Measurements from ENCODE around the gene EID2B. TPM values are rescaled to one million over a fixed set of nuclear protein-coding genes. Genes with fewer than 3 reads are reported as not detected.

EID2B gene
- total RNA-seq, 4 donors from 2014 or later = 0.80 to 2.4 (median 1.2) TPM

GRCh38 chr19:39558624-39559117 is 26.0 kb upstream of the EID2B start:
- H3K4me3 ChIP-seq = no peak overlapping the region
- no peak for DNase-seq (ENCODE audit: low spot score in 2 of 2)
- TF ChIP-seq CTCF (IDR thresholded peaks at IDR 0.05) = no peak
- no peak for TF ChIP-seq EP300 (IDR thresholded peaks at IDR 0.05)
- no peak overlapping the region for H3K27ac ChIP-seq
- no peaks in the 10 kb centered on the region for H3K9me3 ChIP-seq
- 61% methylated on average over 6 of the region's 6 CpGs for WGBS
- H3K36me3 ChIP-seq = no peaks in the 10 kb centered on the region
- H3K4me1 ChIP-seq = no peaks in the 10 kb centered on the region
- no peaks in the 10 kb centered on the region for H3K27me3 ChIP-seq

- no peaks in the 10 kb centered on the region for H3K9me3 ChIP-seq
- no peak for TF ChIP-seq POLR2AphosphoS5 (IDR thresholded peaks at IDR 0.05)
- no peak for TF ChIP-seq CTCF (IDR thresholded peaks at IDR 0.05)
- TF ChIP-seq POLR2A (IDR thresholded peaks at IDR 0.05) = no peak
- TF ChIP-seq EP300 (IDR thresholded peaks at IDR 0.05) = no peak
- H3K27me3 ChIP-seq = no peaks in the 10 kb centered on the region
- H3K36me3 ChIP-seq = no peaks in the 10 kb centered on the region
- no peak for DNase-seq (ENCODE audit: low spot score in 2 of 2)
- WGBS = 58% methylated on average over 5 of the region's 5 CpGs
- no peak overlapping the region for H3K4me3 ChIP-seq
- no peak overlapping the region for H3K27ac ChIP-seq
- no peaks in the 10 kb centered on the region for H3K4me1 ChIP-seq
Observed at GRCh38 chr19:39557811-39558623, 25.4 kb upstream of the EID2B start.

- Histone ChIP-seq H3K4me3 (no peak overlapping the region), H3K27me3 (no peaks in the 10 kb centered on the region), H3K27ac (no peak overlapping the region), H3K9me3 (no peaks in the 10 kb centered on the region), H3K4me1 (no peaks in the 10 kb centered on the region), H3K36me3 (no peaks in the 10 kb centered on the region)
- DNase-seq (ENCODE audit: low spot score in 2 of 2) = no peak
- WGBS = 33% methylated on average over 1 of the region's 1 CpG
- TF ChIP-seq EP300 (IDR thresholded peaks at IDR 0.05) (no peak), POLR2AphosphoS5 (IDR thresholded peaks at IDR 0.05) (no peak), POLR2A (IDR thresholded peaks at IDR 0.05) (no peak), CTCF (IDR thresholded peaks at IDR 0.05) (no peak)
Observed at GRCh38 chr19:39555883-39556282, 23.2 kb upstream of the EID2B start.

- 73% methylated on average over 4 of the region's 4 CpGs for WGBS
- no peak for DNase-seq (ENCODE audit: low spot score in 2 of 2)
Observed at GRCh38 chr19:39554701-39555311, 22.2 kb upstream of the EID2B start.

More at GRCh38 chr19:39554701-39555311, 22.2 kb upstream of the EID2B start:
- no peak for TF ChIP-seq CTCF (IDR thresholded peaks at IDR 0.05)
- no peak for TF ChIP-seq POLR2A (IDR thresholded peaks at IDR 0.05)
- TF ChIP-seq POLR2AphosphoS5 (IDR thresholded peaks at IDR 0.05) = no peak
- no peak for TF ChIP-seq EP300 (IDR thresholded peaks at IDR 0.05)
- Histone ChIP-seq H3K4me3 (no peak overlapping the region), H3K4me1 (no peaks in the 10 kb centered on the region), H3K36me3 (no peaks in the 10 kb centered on the region), H3K9me3 (no peaks in the 10 kb centered on the region), H3K27me3 (no peaks in the 10 kb centered on the region), H3K27ac (no peak overlapping the region)
